ENCODE measurements around the gene DGKQ.

The DGKQ gene

GRCh38 chr4:954211-955020 is 19.0 kb downstream of the DGKQ start:
- FAIRE-seq = no peak
- DNase-seq (ENCODE audit: insufficient read length, low spot score) = peak; percentile 20
- TF ChIP-seq POLR2A (IDR thresholded peaks at IDR 0.05; ENCODE audit: low read depth, low read length) (no peak), POU2F2 (IDR thresholded peaks at IDR 0.05; ENCODE audit: low read depth, low read length) (no peak), TAF1 (IDR thresholded peaks at IDR 0.05; ENCODE audit: low read depth, low read length) (no peak), SPI1 (IDR thresholded peaks at IDR 0.05; ENCODE audit: low read depth, low read length) (no peak), PAX5 (IDR thresholded peaks at IDR 0.05; ENCODE audit: insufficient read depth, low read length, severe bottlenecking) (no peak), POLR2AphosphoS5 (IDR thresholded peaks at IDR 0.05; ENCODE audit: low read depth, low read length) (no peak)

DNA sequence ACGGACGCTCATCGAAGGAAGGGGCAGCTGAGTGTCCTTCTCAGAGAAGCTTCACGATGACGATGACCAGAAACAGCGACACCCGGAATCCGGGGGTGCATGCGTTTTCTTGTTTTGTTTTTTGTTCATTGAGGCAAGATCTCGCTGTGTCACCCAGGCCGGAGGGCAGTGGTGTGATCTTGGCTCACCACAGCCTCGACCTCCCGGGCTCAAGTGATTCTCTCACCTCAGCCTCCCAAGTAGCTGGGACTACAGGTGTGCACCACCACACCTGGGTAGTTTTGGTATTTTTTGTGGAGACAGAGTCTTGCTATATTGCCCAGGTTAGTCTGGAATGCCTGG is 19.8 kb downstream of the DGKQ start:
- no peak for TF ChIP-seq PAX5 (IDR thresholded peaks at IDR 0.05; ENCODE audit: insufficient read depth, low read length, severe bottlenecking)
- no peak for TF ChIP-seq POLR2A (IDR thresholded peaks at IDR 0.05; ENCODE audit: low read depth, low read length)
- TF ChIP-seq SPI1 (IDR thresholded peaks at IDR 0.05; ENCODE audit: low read depth, low read length) = no peak
- DNase-seq (ENCODE audit: insufficient read length, low spot score) (no peak), FAIRE-seq (no peak)

GRCh38 chr4:952881-953573 is 20.3 kb downstream of the DGKQ start:
- TF ChIP-seq TAF1 (IDR thresholded peaks at IDR 0.05; ENCODE audit: low read depth, low read length) (no peak), POLR2AphosphoS5 (IDR thresholded peaks at IDR 0.05; ENCODE audit: low read depth, low read length) (no peak), POU2F2 (IDR thresholded peaks at IDR 0.05; ENCODE audit: low read depth, low read length) (no peak), PAX5 (IDR thresholded peaks at IDR 0.05; ENCODE audit: insufficient read depth, low read length, severe bottlenecking) (no peak), POLR2A (IDR thresholded peaks at IDR 0.05; ENCODE audit: low read depth, low read length) (no peak), SPI1 (IDR thresholded peaks at IDR 0.05; ENCODE audit: low read depth, low read length) (no peak)
- DNase-seq (ENCODE audit: insufficient read length, low spot score) = peak; percentile 12
- no peak for FAIRE-seq

DNA sequence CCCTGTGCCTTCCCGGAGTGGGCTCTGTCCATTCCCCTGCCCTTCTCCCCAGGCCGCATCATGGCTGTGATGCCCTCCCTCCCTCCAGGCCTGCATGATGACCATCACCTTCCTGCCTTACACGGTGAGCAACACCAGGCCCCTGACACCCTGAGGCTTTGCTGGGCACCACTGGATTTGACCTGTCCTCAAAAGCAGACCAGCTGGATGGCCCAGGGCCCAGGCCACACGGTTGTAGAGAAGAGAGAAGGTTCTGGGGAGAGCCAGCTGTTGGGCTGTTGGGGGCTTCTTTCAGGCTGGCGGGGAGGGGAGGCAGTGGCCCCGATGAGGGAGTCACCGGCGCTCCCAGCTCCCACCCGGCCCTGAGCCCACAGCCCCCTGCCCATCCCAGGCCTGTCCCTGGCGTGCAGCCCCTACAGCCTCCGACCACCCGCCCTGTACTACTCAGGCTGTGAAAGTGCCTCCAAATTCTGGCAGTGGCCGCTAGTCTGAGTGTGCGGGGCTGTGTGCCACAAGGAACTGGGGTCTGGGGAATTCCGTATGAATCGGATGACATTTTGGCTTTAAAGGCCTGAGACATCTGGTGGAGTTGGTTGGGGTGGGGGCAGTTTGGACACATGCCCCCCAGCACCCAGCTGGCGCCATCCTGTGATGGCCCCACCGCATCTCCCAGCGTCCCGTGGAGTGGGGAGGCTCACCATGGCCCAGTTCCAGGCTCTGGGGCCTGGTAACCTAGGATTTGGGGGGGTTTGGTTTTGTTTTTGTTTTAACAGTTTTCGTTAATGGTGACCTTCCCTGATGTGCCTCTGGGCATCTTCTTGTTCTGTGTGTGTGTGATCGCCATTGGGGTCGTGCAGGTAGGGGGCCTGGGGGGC is 21.5 kb downstream of the DGKQ start:
- TF ChIP-seq TAF1 (IDR thresholded peaks at IDR 0.05; ENCODE audit: low read depth, low read length) (no peak), POU2F2 (IDR thresholded peaks at IDR 0.05; ENCODE audit: low read depth, low read length) (no peak), POLR2A (IDR thresholded peaks at IDR 0.05; ENCODE audit: low read depth, low read length) (no peak), SPI1 (IDR thresholded peaks at IDR 0.05; ENCODE audit: low read depth, low read length) (no peak), POLR2AphosphoS5 (IDR thresholded peaks at IDR 0.05; ENCODE audit: low read depth, low read length) (no peak), PAX5 (IDR thresholded peaks at IDR 0.05; ENCODE audit: insufficient read depth, low read length, severe bottlenecking) (no peak)
- FAIRE-seq = no peak
- no peak for DNase-seq (ENCODE audit: insufficient read length, low spot score)

GRCh38 chr4:951186-951585 is 22.2 kb downstream of the DGKQ start:
- FAIRE-seq (no peak), DNase-seq (ENCODE audit: insufficient read length, low spot score) (peak; percentile 11)
- TF ChIP-seq POLR2A (IDR thresholded peaks at IDR 0.05; ENCODE audit: low read depth, low read length) = no peak
- TF ChIP-seq POLR2AphosphoS5 (IDR thresholded peaks at IDR 0.05; ENCODE audit: low read depth, low read length) = no peak
- TF ChIP-seq TAF1 (IDR thresholded peaks at IDR 0.05; ENCODE audit: low read depth, low read length) = no peak
- TF ChIP-seq SPI1 (IDR thresholded peaks at IDR 0.05; ENCODE audit: low read depth, low read length) = no peak
- TF ChIP-seq PAX5 (IDR thresholded peaks at IDR 0.05; ENCODE audit: insufficient read depth, low read length, severe bottlenecking) = no peak
- TF ChIP-seq POU2F2 (IDR thresholded peaks at IDR 0.05; ENCODE audit: low read depth, low read length) = no peak

GRCh38 chr4:950136-951020 is 23.0 kb downstream of the DGKQ start:
- DNase-seq (ENCODE audit: insufficient read length, low spot score) (peak; percentile 5), FAIRE-seq (peak; percentile 71)
- TF ChIP-seq POU2F2 (IDR thresholded peaks at IDR 0.05; ENCODE audit: low read depth, low read length) = no peak
- no peak for TF ChIP-seq POLR2AphosphoS5 (IDR thresholded peaks at IDR 0.05; ENCODE audit: low read depth, low read length)
- TF ChIP-seq TAF1 (IDR thresholded peaks at IDR 0.05; ENCODE audit: low read depth, low read length) = no peak
- no peak for TF ChIP-seq POLR2A (IDR thresholded peaks at IDR 0.05; ENCODE audit: low read depth, low read length)
- no peak for TF ChIP-seq SPI1 (IDR thresholded peaks at IDR 0.05; ENCODE audit: low read depth, low read length)
- TF ChIP-seq PAX5 (IDR thresholded peaks at IDR 0.05; ENCODE audit: insufficient read depth, low read length, severe bottlenecking) = no peak

- DNase-seq (ENCODE audit: insufficient read length, low spot score) = no peak
- no peak for TF ChIP-seq TAF1 (IDR thresholded peaks at IDR 0.05; ENCODE audit: low read depth, low read length)
- TF ChIP-seq POLR2A (IDR thresholded peaks at IDR 0.05; ENCODE audit: low read depth, low read length) = no peak
- no peak for TF ChIP-seq PAX5 (IDR thresholded peaks at IDR 0.05; ENCODE audit: insufficient read depth, low read length, severe bottlenecking)
- no peak for TF ChIP-seq SPI1 (IDR thresholded peaks at IDR 0.05; ENCODE audit: low read depth, low read length)
- TF ChIP-seq POU2F2 (IDR thresholded peaks at IDR 0.05; ENCODE audit: low read depth, low read length) = no peak
- no peak for TF ChIP-seq POLR2AphosphoS5 (IDR thresholded peaks at IDR 0.05; ENCODE audit: low read depth, low read length)
- FAIRE-seq = no peak
These were observed 23.7 kb downstream of the DGKQ start for GRCh38 chr4:949656-950055.

DNA sequence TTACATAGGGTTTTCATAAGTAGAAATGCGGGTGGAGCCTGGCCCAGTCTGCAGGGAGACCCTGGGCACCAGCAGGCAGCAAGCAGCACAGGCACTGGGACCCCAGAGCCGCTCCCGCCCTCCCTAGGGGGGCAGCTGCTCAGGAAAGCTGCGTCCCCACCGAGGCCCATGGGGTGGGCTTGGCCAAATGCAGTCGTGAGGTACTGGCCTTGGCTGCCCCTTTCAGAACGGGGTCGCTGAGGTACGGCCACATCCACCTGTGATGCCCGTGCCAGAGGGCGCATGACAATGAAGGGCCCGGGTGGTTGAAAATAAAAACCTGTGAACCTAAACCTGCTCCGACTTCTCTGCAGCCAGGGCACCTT is 24.5 kb downstream of the DGKQ start:
- TF ChIP-seq PAX5 (IDR thresholded peaks at IDR 0.05; ENCODE audit: insufficient read depth, low read length, severe bottlenecking) (no peak), POU2F2 (IDR thresholded peaks at IDR 0.05; ENCODE audit: low read depth, low read length) (no peak), POLR2AphosphoS5 (IDR thresholded peaks at IDR 0.05; ENCODE audit: low read depth, low read length) (no peak), SPI1 (IDR thresholded peaks at IDR 0.05; ENCODE audit: low read depth, low read length) (no peak), POLR2A (IDR thresholded peaks at IDR 0.05; ENCODE audit: low read depth, low read length) (no peak), TAF1 (IDR thresholded peaks at IDR 0.05; ENCODE audit: low read depth, low read length) (no peak)
- FAIRE-seq (no peak), DNase-seq (ENCODE audit: insufficient read length, low spot score) (no peak)
